ENCODE measurements around the gene DNAL4.

DNA sequence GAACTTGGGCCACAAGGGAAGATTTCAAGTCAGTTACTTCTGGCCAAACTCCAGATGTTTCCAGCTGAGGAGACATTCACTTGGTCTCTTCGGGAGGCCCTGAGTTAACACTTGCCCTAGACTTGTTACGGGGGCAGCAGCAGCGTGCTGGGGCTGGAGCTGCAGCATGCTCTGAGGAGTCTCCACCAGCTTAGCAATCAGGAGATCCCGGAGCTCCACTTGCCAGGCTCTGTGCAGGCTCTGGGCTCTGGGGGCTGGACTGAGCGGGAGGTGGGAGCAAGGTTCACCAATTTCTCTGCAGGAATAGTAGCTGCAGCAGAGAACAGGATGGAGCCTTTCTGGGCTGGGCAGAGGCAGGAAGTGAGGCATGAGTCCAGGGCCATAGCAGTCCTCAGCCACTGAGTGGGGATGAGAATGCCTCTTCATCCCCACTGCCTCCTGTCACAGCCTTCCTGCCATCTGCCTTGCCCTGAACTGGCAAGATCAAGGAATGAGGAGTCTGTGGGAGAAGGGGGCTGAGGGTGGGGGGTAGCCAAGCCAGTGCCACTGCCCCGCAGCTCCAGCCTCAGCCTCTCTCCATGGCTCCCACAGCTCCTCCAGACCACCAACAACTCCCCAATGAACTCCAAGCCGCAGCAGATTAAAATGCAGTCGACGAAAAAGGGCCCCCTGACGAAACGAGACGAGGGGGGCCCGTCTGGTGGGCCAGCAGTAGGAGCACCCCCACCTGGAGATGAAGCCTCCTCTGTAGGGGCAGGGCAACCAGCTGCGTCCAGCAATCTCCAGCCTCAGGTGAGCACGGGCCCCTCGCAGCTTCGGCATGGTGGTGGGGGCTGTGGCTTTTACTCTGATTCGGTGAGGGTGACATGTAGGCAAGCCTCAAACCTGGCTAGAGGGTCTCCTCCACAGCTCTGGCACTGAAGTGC, 64.8 kb downstream of the DNAL4 start:
- TF ChIP-seq, protein P1, sequence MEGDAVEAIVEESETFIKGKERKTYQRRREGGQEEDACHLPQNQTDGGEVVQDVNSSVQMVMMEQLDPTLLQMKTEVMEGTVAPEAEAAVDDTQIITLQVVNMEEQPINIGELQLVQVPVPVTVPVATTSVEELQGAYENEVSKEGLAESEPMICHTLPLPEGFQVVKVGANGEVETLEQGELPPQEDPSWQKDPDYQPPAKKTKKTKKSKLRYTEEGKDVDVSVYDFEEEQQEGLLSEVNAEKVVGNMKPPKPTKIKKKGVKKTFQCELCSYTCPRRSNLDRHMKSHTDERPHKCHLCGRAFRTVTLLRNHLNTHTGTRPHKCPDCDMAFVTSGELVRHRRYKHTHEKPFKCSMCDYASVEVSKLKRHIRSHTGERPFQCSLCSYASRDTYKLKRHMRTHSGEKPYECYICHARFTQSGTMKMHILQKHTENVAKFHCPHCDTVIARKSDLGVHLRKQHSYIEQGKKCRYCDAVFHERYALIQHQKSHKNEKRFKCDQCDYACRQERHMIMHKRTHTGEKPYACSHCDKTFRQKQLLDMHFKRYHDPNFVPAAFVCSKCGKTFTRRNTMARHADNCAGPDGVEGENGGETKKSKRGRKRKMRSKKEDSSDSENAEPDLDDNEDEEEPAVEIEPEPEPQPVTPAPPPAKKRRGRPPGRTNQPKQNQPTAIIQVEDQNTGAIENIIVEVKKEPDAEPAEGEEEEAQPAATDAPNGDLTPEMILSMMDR (IDR thresholded peaks at IDR 0.05) = no peak
- no peak for TF ChIP-seq POLR2A (IDR thresholded peaks at IDR 0.05; ENCODE audit: low read depth)

All from esophagus muscularis mucosa (tissue), 3 donors.